IMR-90 (cell line): ENCODE data around the gene BMP7. TPM values are rescaled to one million over a fixed set of nuclear protein-coding genes. Genes with fewer than 3 reads are reported as not detected.

Source experiments
- ATAC-seq: fragments of 200-7000 bp; cut with Tn5 transposase; 2 replicates; pipeline ENCODE4 v1.9.1; 2020; ENCODE audit warnings: low read depth, mild to moderate bottlenecking, moderate library complexity
- BruUV-seq: library from RNA; stranded (reverse); fragments of 400-500 nt; replicated peaks from 2 replicates; lab custom pipeline; 2021; lab: Mats Ljungman, UMichigan
- CTCF ChIA-PET: fragments of 300-600 bp; formaldehyde crosslinking; extraction: SDS; loops from one replicate; lab custom pipeline; 2021; ENCODE audit warnings: antibody characterized with exemption; lab: Yijun Ruan, JAX
- POLR2A ChIA-PET: fragments of 300-600 bp; sonication (Branson Sonifier 250); formaldehyde crosslinking; loops from one replicate; lab custom pipeline; 2022; ENCODE audit warnings: antibody characterized with exemption; ENCODE audit not compliant: unreplicated experiment; lab: Charles Lee
- DNase-seq: peaks from one replicate; pipeline ENCODE4 v3.0.0; 2013
- H2AFZ ChIP-seq: replicated peaks from 2 replicates; pipeline ENCODE3; 2013; ENCODE audit warnings: low read length, mild to moderate bottlenecking; ENCODE audit not compliant: poor library complexity
- H2AK5ac ChIP-seq: 2 replicates; pipeline ENCODE4 v1.6.1; 2013; ENCODE audit warnings: low read depth, low read length, inconsistent platforms
- H2AK9ac ChIP-seq: replicated peaks from 2 replicates; pipeline ENCODE3; 2013; ENCODE audit warnings: mild to moderate bottlenecking, low read depth, low read length, moderate library complexity; ENCODE audit not compliant: poor library complexity
- H2BK120ac ChIP-seq: 2 replicates; pipeline ENCODE4 v1.6.1; 2013; ENCODE audit warnings: low read depth, low read length, inconsistent platforms
- H2BK15ac ChIP-seq: 3 replicates; pipeline ENCODE4 v1.6.1; 2013; ENCODE audit warnings: low read depth, low read length, inconsistent platforms
- H2BK20ac ChIP-seq: 2 replicates; pipeline ENCODE4 v1.6.1; 2013; ENCODE audit warnings: low read depth, mild to moderate bottlenecking, inconsistent platforms, low read length, moderate library complexity
- H2BK5ac ChIP-seq: 2 replicates; pipeline ENCODE4 v1.6.1; 2013; ENCODE audit warnings: mild to moderate bottlenecking, low read depth, low read length, inconsistent platforms; ENCODE audit not compliant: poor library complexity, severe bottlenecking
- H3K14ac ChIP-seq: replicated peaks from 2 replicates; pipeline ENCODE4 v1.6.1; 2013; ENCODE audit warnings: low read depth, low read length, inconsistent platforms
- H3K18ac ChIP-seq: 2 replicates; pipeline ENCODE4 v1.6.1; 2013; ENCODE audit warnings: low read depth, low read length, control low read depth
- H3K23ac ChIP-seq: 2 replicates; pipeline ENCODE4 v1.6.1; 2013; ENCODE audit warnings: low read depth, low read length, inconsistent platforms
- H3K27ac ChIP-seq: 2 replicates; pipeline ENCODE4 v1.5.1; 2013; ENCODE audit warnings: mild to moderate bottlenecking, control low read depth, low read length; ENCODE audit not compliant: insufficient read depth
- H3K27me3 ChIP-seq: 2 replicates; pipeline ENCODE4 v1.6.1; 2013; ENCODE audit warnings: low read length; ENCODE audit not compliant: control insufficient read depth, insufficient read depth
- H3K36me3 ChIP-seq: 2 replicates; pipeline ENCODE4 v1.6.1; 2013; ENCODE audit warnings: low read length, mixed read lengths; ENCODE audit not compliant: control insufficient read depth, insufficient read depth
- H3K4ac ChIP-seq: 2 replicates; pipeline ENCODE4 v1.6.1; 2013; ENCODE audit warnings: low read depth, low read length, inconsistent platforms
- H3K4me1 ChIP-seq: 2 replicates; pipeline ENCODE4 v1.6.1; 2013; ENCODE audit warnings: low read length, mixed read lengths; ENCODE audit not compliant: control insufficient read depth, insufficient read depth
- H3K4me2 ChIP-seq: 2 replicates; pipeline ENCODE4 v1.6.1; 2013; ENCODE audit warnings: low read depth, mild to moderate bottlenecking, control low read depth, low read length, moderate library complexity
- H3K4me3 ChIP-seq: 2 replicates; pipeline ENCODE4 v1.5.1; 2013; ENCODE audit warnings: low read depth, mild to moderate bottlenecking, control low read depth, low read length, moderate library complexity; ENCODE audit not compliant: insufficient read depth
- H3K56ac ChIP-seq: 2 replicates; pipeline ENCODE4 v1.6.1; 2013; ENCODE audit warnings: low read length, inconsistent platforms; ENCODE audit not compliant: insufficient read depth; ENCODE audit errors: extremely low read depth
- H3K79me1 ChIP-seq, 2 experiments: 2 replicates each; pipeline ENCODE4 v1.6.1; 2013; ENCODE audit warnings: low read length in 2 of 2, inconsistent platforms in 1 of 2, low read depth in 1 of 2
- H3K9ac ChIP-seq: 2 replicates; pipeline ENCODE4 v1.6.1; 2013; ENCODE audit warnings: low read depth, low read length, control low read depth
- H3K9me1 ChIP-seq: 2 replicates; pipeline ENCODE4 v1.6.1; 2013; ENCODE audit warnings: low read length, inconsistent platforms; ENCODE audit not compliant: insufficient read depth
- H3K9me3 ChIP-seq: 2 replicates; pipeline ENCODE4 v1.6.1; 2013; ENCODE audit warnings: low read length; ENCODE audit not compliant: control insufficient read depth, insufficient read depth
- H4K20me1 ChIP-seq: 2 replicates; pipeline ENCODE4 v1.6.1; 2013; ENCODE audit warnings: low read length, inconsistent platforms; ENCODE audit not compliant: insufficient read depth
- H4K5ac ChIP-seq: 2 replicates; pipeline ENCODE4 v1.6.1; 2013; ENCODE audit warnings: mild to moderate bottlenecking, low read depth, low read length, control low read depth
- H4K8ac ChIP-seq, 2 experiments: 2 replicates each; pipeline ENCODE4 v1.6.1; 2013; ENCODE audit warnings: low read depth in 2 of 2, low read length in 2 of 2, control low read depth in 1 of 2, inconsistent platforms in 1 of 2
- H4K91ac ChIP-seq: 2 replicates; pipeline ENCODE4 v1.6.1; 2013; ENCODE audit warnings: low read depth, low read length, inconsistent platforms; ENCODE audit not compliant: insufficient read depth
- BHLHE40 ChIP-seq: fragments of 150-350 bp; IDR thresholded peaks from 2 replicates; pipeline ENCODE4 v1.6.1; 2016; ENCODE audit warnings: mild to moderate bottlenecking, low read depth, low read length
- POLR2A ChIP-seq: IDR thresholded peaks from 2 replicates; pipeline ENCODE4 v1.6.1; 2012; ENCODE audit warnings: mild to moderate bottlenecking, low read depth, low read length
- RFX5 ChIP-seq: IDR thresholded peaks from 2 replicates; pipeline ENCODE4 v1.8.0; 2012; ENCODE audit warnings: low read depth, mild to moderate bottlenecking, low read length, moderate library complexity
- WGBS, 2 experiments: methylation state at CpG; one replicate each; pipeline versions ENCODE4 v1.1.5 to v1.1.7; 2013; ENCODE audit warnings: missing lambda C conversion rate in 2 of 2; ENCODE audit not compliant: insufficient read length in 1 of 2; ENCODE audit errors: extremely low coverage in 2 of 2; 5-methylcytosine and 5-hydroxymethylcytosine counted together
- dilution Hi-C: fragments of 300-500 bp; cut with HindIII; formaldehyde crosslinking; loops from one replicate; pipeline ENCODE4 v1.14.3; 2018; ENCODE audit warnings: low sequenced_read_pairs; ENCODE audit not compliant: unreplicated experiment
- in situ Hi-C: fragments of 300-500 bp; cut with MboI; formaldehyde crosslinking; loops from 3 replicates; pipeline ENCODE4 v1.14.3; 2019; ENCODE audit warnings: low sequenced_read_pairs, inconsistent platforms, mixed read lengths
- intact Hi-C: fragments of 100-400 bp; cut with micrococcal nuclease; formaldehyde crosslinking; loops from 2 replicates; pipeline ENCODE4 v1.10.0; 2022
- polyA plus RNA-seq, 3 experiments: library from polyadenylated mRNA; depleted of rRNA; stranded (reverse); fragments of >200 nt; gene quantifications; 2 replicates each; pipeline ENCODE4 v1.2.3, GENCODE V29; 2012; ENCODE audit warnings: low replicate concordance in 1 of 3
- total RNA-seq: library from RNA; depleted of rRNA; stranded (reverse); fragments of >200 nt; gene quantifications from 2 replicates; pipeline ENCODE4 v1.2.3, GENCODE V29; 2012

The BMP7 gene
- total and polyA plus RNA-seq, 2 of the 4 experiments (the other 2 are of a cell fraction) = not detected

- no TSS peak for BruUV-seq
- Histone ChIP-seq H3K56ac (no peak overlapping the region), H2BK120ac (no peak overlapping the region), H3K27ac (peak overlapping the region; percentile 57), H3K9me3 (peaks cover 5% of the 10 kb centered on the region; the same call in 1 of the 2 replicates), H4K91ac (peak overlapping the region; percentile 34; the same call in 1 of the 2 replicates), H2AK9ac (no peak overlapping the region), H3K9ac (no peak overlapping the region), H2BK5ac (no peak overlapping the region), H3K14ac (no peak overlapping the region), H3K36me3 (no peaks in the 10 kb centered on the region), H3K4me2 (no peak overlapping the region), H3K4ac (no peak overlapping the region), H3K27me3 (no peaks in the 10 kb centered on the region), H3K9me1 (no peaks in the 10 kb centered on the region), H4K5ac (no peak overlapping the region), H3K18ac (no peak overlapping the region; the same call in 1 of the 2 replicates), H3K79me1 (no peaks in the 10 kb centered on the region), H4K20me1 (no peaks in the 10 kb centered on the region), H2BK15ac (no peak overlapping the region), H2AK5ac (no peak overlapping the region), H2AFZ (no peak overlapping the region), H3K23ac (no peak overlapping the region), H3K4me1 (no peaks in the 10 kb centered on the region), H2BK20ac (no peak overlapping the region), H4K8ac (no peak overlapping the region), H3K4me3 (no peak overlapping the region)
- intact Hi-C loops (no loop called here), in situ Hi-C loops (no loop called here), dilution Hi-C loops (no loop called here)
- POLR2A ChIA-PET = no interaction called here
- TF ChIP-seq POLR2A (no peak), RFX5 (no peak), BHLHE40 (no peak)
- no peak for ATAC-seq
- CTCF ChIA-PET = no interaction called here
- DNase-seq = no peak
- WGBS, 2 experiments = 4% methylated on average over 5 of the region's 13 CpGs; no CpG with 5 or more reads in 1 of the 2 experiments
Observed at GRCh38 chr20:57148263-57148662, 118.2 kb downstream of the BMP7 start.
